ENCODE results near the gene UNC5A.

DNA sequence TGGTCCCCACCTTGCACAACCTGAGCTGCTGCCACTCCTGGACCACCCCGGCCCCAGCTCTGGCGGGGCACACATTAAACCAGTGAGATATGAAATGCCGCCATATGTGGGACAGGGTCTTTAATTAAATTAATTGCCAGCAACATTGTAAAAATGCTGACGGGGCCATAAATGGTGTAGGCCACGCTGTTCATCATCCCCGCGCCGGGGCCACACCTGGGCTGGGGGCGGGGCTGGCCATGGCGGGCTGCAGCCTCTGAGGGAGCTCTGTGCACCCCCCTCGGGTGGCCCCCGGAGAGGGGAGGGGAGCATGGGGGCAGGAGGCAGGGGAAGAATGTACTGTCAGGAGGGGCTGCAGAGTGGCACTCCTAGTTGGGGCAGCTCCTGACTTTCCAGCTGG is 41.0 kb downstream of the UNC5A start:
- TF ChIP-seq CTCF (conservative IDR thresholded peaks at IDR 0.05) = no peak
- no peak for TF ChIP-seq EZH2 (IDR thresholded peaks at IDR 0.05; ENCODE audit: low read depth)

Data from PC-9 (cell line).